ENCODE results near the gene ZNF787.

ZNF787 gene

GRCh38 chr19:56110515-56111448 is 10.3 kb downstream of the ZNF787 start:
- Histone ChIP-seq H3K9ac (ENCODE audit: low read length) (no peak overlapping the region), H4K20me1 (ENCODE audit: low read depth, low read length) (no peaks in the 10 kb centered on the region), H3K4me2 (ENCODE audit: low read depth, low read length, poor library complexity, severe bottlenecking) (no peak overlapping the region)

GRCh38 chr19:56109226-56109625 is 11.9 kb downstream of the ZNF787 start:
- Histone ChIP-seq H2AFZ (ENCODE audit: low read depth, low read length, severe bottlenecking) (no peak overlapping the region), H4K20me1 (ENCODE audit: low read depth, low read length) (peaks cover 6% of the 10 kb centered on the region; the same call in 1 of the 2 replicates), H3K79me2 (ENCODE audit: insufficient read depth, low read length) (peaks cover 93% of the 10 kb centered on the region), H3K27me3 (ENCODE audit: low read length) (no peaks in the 10 kb centered on the region), H3K9me3 (ENCODE audit: insufficient read depth, low read length) (no peaks in the 10 kb centered on the region), H3K9ac (ENCODE audit: low read length) (no peak overlapping the region), H3K4me3 (ENCODE audit: insufficient read depth, low read length, poor library complexity, severe bottlenecking) (no peak overlapping the region), H3K27ac (ENCODE audit: low read depth, low read length) (no peak overlapping the region), H3K4me2 (ENCODE audit: low read depth, low read length, poor library complexity, severe bottlenecking) (no peak overlapping the region), H3K9me2 (replicated peaks; ENCODE audit: insufficient read depth, low read length) (no peaks in the 10 kb centered on the region), H3F3A (ENCODE audit: insufficient read depth) (no peaks in the 10 kb centered on the region), H3K36me3 (ENCODE audit: low read length) (no peaks in the 10 kb centered on the region)
- TF ChIP-seq EZH2phosphoT487 (conservative IDR thresholded peaks at IDR 0.05; ENCODE audit: low read length), result no peak
- TF ChIP-seq, protein P1, sequence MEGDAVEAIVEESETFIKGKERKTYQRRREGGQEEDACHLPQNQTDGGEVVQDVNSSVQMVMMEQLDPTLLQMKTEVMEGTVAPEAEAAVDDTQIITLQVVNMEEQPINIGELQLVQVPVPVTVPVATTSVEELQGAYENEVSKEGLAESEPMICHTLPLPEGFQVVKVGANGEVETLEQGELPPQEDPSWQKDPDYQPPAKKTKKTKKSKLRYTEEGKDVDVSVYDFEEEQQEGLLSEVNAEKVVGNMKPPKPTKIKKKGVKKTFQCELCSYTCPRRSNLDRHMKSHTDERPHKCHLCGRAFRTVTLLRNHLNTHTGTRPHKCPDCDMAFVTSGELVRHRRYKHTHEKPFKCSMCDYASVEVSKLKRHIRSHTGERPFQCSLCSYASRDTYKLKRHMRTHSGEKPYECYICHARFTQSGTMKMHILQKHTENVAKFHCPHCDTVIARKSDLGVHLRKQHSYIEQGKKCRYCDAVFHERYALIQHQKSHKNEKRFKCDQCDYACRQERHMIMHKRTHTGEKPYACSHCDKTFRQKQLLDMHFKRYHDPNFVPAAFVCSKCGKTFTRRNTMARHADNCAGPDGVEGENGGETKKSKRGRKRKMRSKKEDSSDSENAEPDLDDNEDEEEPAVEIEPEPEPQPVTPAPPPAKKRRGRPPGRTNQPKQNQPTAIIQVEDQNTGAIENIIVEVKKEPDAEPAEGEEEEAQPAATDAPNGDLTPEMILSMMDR (IDR thresholded peaks at IDR 0.05; ENCODE audit: insufficient read depth, low read length, poor library complexity, severe bottlenecking), result no peak

More at GRCh38 chr19:56110515-56111448, 10.3 kb downstream of the ZNF787 start:
- Histone ChIP-seq H3K9me3 (ENCODE audit: insufficient read depth, low read length) (no peaks in the 10 kb centered on the region), H2AFZ (ENCODE audit: low read depth, low read length, severe bottlenecking) (no peak overlapping the region), H3K36me3 (ENCODE audit: low read length) (no peaks in the 10 kb centered on the region), H3F3A (ENCODE audit: insufficient read depth) (no peaks in the 10 kb centered on the region), H3K9me2 (replicated peaks; ENCODE audit: insufficient read depth, low read length) (no peaks in the 10 kb centered on the region), H3K27me3 (ENCODE audit: low read length) (no peaks in the 10 kb centered on the region), H3K79me2 (ENCODE audit: insufficient read depth, low read length) (peaks cover 94% of the 10 kb centered on the region), H3K4me3 (ENCODE audit: insufficient read depth, low read length, poor library complexity, severe bottlenecking) (no peak overlapping the region), H3K27ac (ENCODE audit: low read depth, low read length) (no peak overlapping the region)
- TF ChIP-seq, protein P1 (IDR thresholded peaks at IDR 0.05; ENCODE audit: insufficient read depth, low read length, poor library complexity, severe bottlenecking), result no peak
- no peak for TF ChIP-seq EZH2phosphoT487 (conservative IDR thresholded peaks at IDR 0.05; ENCODE audit: low read length)

- Histone ChIP-seq H3K9me3 (ENCODE audit: insufficient read depth, low read length) (no peaks in the 10 kb centered on the region), H3K79me2 (ENCODE audit: insufficient read depth, low read length) (peaks cover 88% of the 10 kb centered on the region), H3K4me3 (ENCODE audit: insufficient read depth, low read length, poor library complexity, severe bottlenecking) (no peak overlapping the region), H3K9ac (ENCODE audit: low read length) (no peak overlapping the region), H2AFZ (ENCODE audit: low read depth, low read length, severe bottlenecking) (no peak overlapping the region), H3K9me2 (replicated peaks; ENCODE audit: insufficient read depth, low read length) (no peaks in the 10 kb centered on the region), H3K27ac (ENCODE audit: low read depth, low read length) (no peak overlapping the region), H3K27me3 (ENCODE audit: low read length) (no peaks in the 10 kb centered on the region), H4K20me1 (ENCODE audit: low read depth, low read length) (peaks cover 6% of the 10 kb centered on the region; the same call in 1 of the 2 replicates), H3F3A (ENCODE audit: insufficient read depth) (no peaks in the 10 kb centered on the region), H3K36me3 (ENCODE audit: low read length) (no peaks in the 10 kb centered on the region), H3K4me2 (ENCODE audit: low read depth, low read length, poor library complexity, severe bottlenecking) (no peak overlapping the region)
- TF ChIP-seq, protein P1 (IDR thresholded peaks at IDR 0.05; ENCODE audit: insufficient read depth, low read length, poor library complexity, severe bottlenecking), result no peak
- no peak for TF ChIP-seq EZH2phosphoT487 (conservative IDR thresholded peaks at IDR 0.05; ENCODE audit: low read length)
Measured at GRCh38 chr19:56108447-56109195, 12.5 kb downstream of the ZNF787 start.
